Endothelial cell of umbilical vein (primary cell): ENCODE measurements around the gene FAXDC2. TPM values are rescaled to one million over a fixed set of nuclear protein-coding genes. Genes with fewer than 3 reads are reported as not detected.

Experiments used
- BruUV-seq: library from RNA; stranded (reverse); fragments of 400-500 nt; replicated peaks from 2 replicates; lab custom pipeline; 2021; lab: Mats Ljungman, UMichigan
- CTCF ChIA-PET: fragments of 300-600, 350-600 bp; sonication (Branson Sonifier 250); formaldehyde crosslinking; loops from one replicate; lab custom pipeline; 2021; ENCODE audit warnings: antibody characterized with exemption, inconsistent platforms; lab: Charles Lee
- POLR2A ChIA-PET: fragments of 300-600, 350-600 bp; sonication (Branson Sonifier 250); formaldehyde crosslinking; loops from one replicate; lab custom pipeline; 2021; ENCODE audit warnings: antibody characterized with exemption, inconsistent platforms; lab: Charles Lee
- DNase-seq: peaks from one replicate; pipeline ENCODE4 v3.0.0-alpha.2; 2011; ENCODE audit warnings: low read depth, low spot score
- FAIRE-seq: peaks from 2 replicates; lab custom pipeline; 2011; peaks lifted over from hg19 to GRCh38; lab: Jason Lieb, UNC
- H2AFZ ChIP-seq: 2 replicates; pipeline ENCODE4 v1.6.0; 2012; ENCODE audit warnings: low read depth, low read length, control low read depth, inconsistent platforms
- H3K27ac ChIP-seq: 2 replicates; pipeline ENCODE4 v1.5.1; 2011; ENCODE audit warnings: low read depth, mild to moderate bottlenecking, control low read depth, low read length, moderate library complexity; ENCODE audit not compliant: insufficient read depth
- H3K27me3 ChIP-seq, 2 experiments: 2 replicates each; pipeline versions ENCODE4 v1.6.0 to v1.6.1; 2011; ENCODE audit warnings: low read length in 2 of 2, mixed read lengths in 1 of 2; ENCODE audit not compliant: control insufficient read depth in 2 of 2, insufficient read depth in 2 of 2
- H3K36me3 ChIP-seq, 2 experiments: 2 replicates in 1 of 2; 3 replicates in 1 of 2; pipeline ENCODE4 v1.5.1; 2011; ENCODE audit warnings: low read length in 2 of 2, mild to moderate bottlenecking in 1 of 2, moderate library complexity in 1 of 2; ENCODE audit not compliant: control insufficient read depth in 2 of 2, insufficient read depth in 2 of 2; ENCODE audit errors: extremely low read depth in 1 of 2
- H3K4me1 ChIP-seq: 3 replicates; pipeline ENCODE4 v1.5.1; 2011; ENCODE audit warnings: mild to moderate bottlenecking, low read length; ENCODE audit not compliant: control insufficient read depth, insufficient read depth; ENCODE audit errors: extremely low read depth
- H3K4me2 ChIP-seq: 2 replicates; pipeline ENCODE4 v1.6.1; 2011; ENCODE audit warnings: low read length, control low read depth, mixed read lengths; ENCODE audit not compliant: insufficient read depth
- H3K4me3 ChIP-seq, 3 experiments: fragments of 200-600 bp in 1 of 3; sonication (generic), shearing (Covaris generic) in 1 of 3; replicated peaks in 1 of 3; 2 replicates each; pipeline ENCODE4 v1.5.1; 2011 to 2016; ENCODE audit warnings: control low read depth in 3 of 3, low read length in 3 of 3, mild to moderate bottlenecking in 2 of 3, inconsistent platforms in 1 of 3, low read depth in 1 of 3, moderate library complexity in 1 of 3; ENCODE audit not compliant: insufficient read depth in 1 of 3
- H3K79me2 ChIP-seq: 2 replicates; pipeline ENCODE4 v1.6.0; 2012; ENCODE audit warnings: low read length, inconsistent platforms; ENCODE audit not compliant: control insufficient read depth, insufficient read depth
- H3K9ac ChIP-seq: replicated peaks from 2 replicates; pipeline ENCODE3; 2011; ENCODE audit warnings: low read length, control low read depth; ENCODE audit not compliant: insufficient read depth; ENCODE audit errors: extremely low read depth
- H3K9me1 ChIP-seq: replicated peaks from 3 replicates; pipeline ENCODE4 v1.6.0; 2011; ENCODE audit warnings: mild to moderate bottlenecking, low read length; ENCODE audit not compliant: control insufficient read depth, insufficient read depth; ENCODE audit errors: extremely low read depth
- H3K9me3 ChIP-seq: replicated peaks from 2 replicates; pipeline ENCODE4 v1.5.1; 2012; ENCODE audit warnings: low read length, inconsistent platforms; ENCODE audit not compliant: control insufficient read depth, insufficient read depth
- H4K20me1 ChIP-seq: replicated peaks from 2 replicates; pipeline ENCODE3; 2011; ENCODE audit warnings: mild to moderate bottlenecking, low read length; ENCODE audit not compliant: control insufficient read depth, insufficient read depth; ENCODE audit errors: extremely low read depth
- EZH2 ChIP-seq: IDR thresholded peaks from 2 replicates; pipeline ENCODE4 v1.6.1; 2012; ENCODE audit warnings: borderline replicate concordance, low read depth, mild to moderate bottlenecking, moderate library complexity, low read length, inconsistent platforms; ENCODE audit not compliant: severe bottlenecking
- FOS ChIP-seq: IDR thresholded peaks from 2 replicates; pipeline ENCODE4 v1.6.1; 2011; ENCODE audit warnings: mild to moderate bottlenecking, low read length, moderate library complexity, borderline replicate concordance; ENCODE audit not compliant: insufficient read depth
- GATA2 ChIP-seq: IDR thresholded peaks from 2 replicates; pipeline ENCODE4 v1.7.0; 2011; ENCODE audit warnings: low read depth, mild to moderate bottlenecking, moderate library complexity, mixed read lengths, low read length; ENCODE audit not compliant: insufficient read length, insufficient read depth
- JUN ChIP-seq: IDR thresholded peaks from 2 replicates; pipeline ENCODE4 v1.6.1; 2011; ENCODE audit warnings: borderline replicate concordance, low read depth; ENCODE audit not compliant: insufficient read length, insufficient read depth
- MYC ChIP-seq: IDR thresholded peaks from one replicate; pipeline ENCODE4 v1.6.1; 2011; ENCODE audit warnings: mild to moderate bottlenecking, low read depth, low read length
- POLR2A ChIP-seq: IDR thresholded peaks from 2 replicates; pipeline ENCODE4 v1.6.1; 2012; ENCODE audit warnings: low read depth, mild to moderate bottlenecking, control low read depth, low read length
- POLR2AphosphoS5 ChIP-seq: IDR thresholded peaks from 2 replicates; pipeline ENCODE4 v1.6.1; 2012; ENCODE audit warnings: low read depth, mild to moderate bottlenecking, control low read depth, low read length, moderate library complexity; ENCODE audit not compliant: insufficient read depth
- dilution Hi-C: fragments of 300-500 bp; cut with MboI; formaldehyde crosslinking; loops from one replicate; pipeline ENCODE4 v1.15.0; 2019; ENCODE audit warnings: low sequenced_read_pairs; ENCODE audit not compliant: extremely low pct_ligation_motif_present
- intact Hi-C: fragments of 100-400 bp; cut with micrococcal nuclease; formaldehyde crosslinking; loops from one replicate; pipeline ENCODE4 v1.10.0; 2022
- polyA plus RNA-seq, 4 experiments: library from polyadenylated mRNA; depleted of rRNA in 3 of 4; stranded (reverse) in 3 of 4; unstranded in 1 of 4; fragments of >200 nt; gene quantifications; 2 replicates each; pipeline versions ENCODE4 v1.2.1 to v1.2.3, GENCODE V29; 2011 to 2012; ENCODE audit warnings: missing spikeins in 1 of 4
- total RNA-seq: library from RNA; stranded (reverse); gene quantifications from 2 replicates; pipeline ENCODE4 v1.2.3, GENCODE V29; 2021
- TF ChIP-seq, protein P1 (sequence below), 2 donors: IDR thresholded peaks; 1 replicate in 1 of 2; 2 replicates in 1 of 2; pipeline ENCODE4 v1.5.1; 2011; ENCODE audit warnings: low read length in 2 of 2, mild to moderate bottlenecking in 2 of 2, moderate library complexity in 2 of 2, control low read depth in 1 of 2, inconsistent platforms in 1 of 2, low read depth in 1 of 2; ENCODE audit not compliant: insufficient read depth in 1 of 2; ENCODE audit errors: extremely low read depth in 1 of 2
- TF ChIP-seq, protein P2 (sequence below): IDR thresholded peaks from 2 replicates; pipeline ENCODE4 v1.6.1; 2011; ENCODE audit not compliant: insufficient read depth, insufficient read length

Gene FAXDC2
- total and polyA plus RNA-seq, 2 donors (not counting 3 experiments of a cell fraction or from before 2014, with no cell fraction given) = 8.3 to 12.0 TPM

GRCh38 chr5:154818471-154819116 lies 31.8 kb downstream of the FAXDC2 start:
- no peak for DNase-seq
- dilution Hi-C loops = no loop called here
- Histone ChIP-seq H4K20me1 (no peaks in the 10 kb centered on the region), H3K9me1 (no peaks in the 10 kb centered on the region), H3K36me3 (peaks cover 7 to 35% of the 10 kb centered on the region in 2 experiments), H3K9ac (no peak overlapping the region), H3K27me3 (no peaks in the 10 kb centered on the region), H3K27ac (no peak overlapping the region), H3K4me1 (peaks cover 3% of the 10 kb centered on the region), H3K4me3 (no peak overlapping the region), H3K9me3 (no peaks in the 10 kb centered on the region), H2AFZ (no peak overlapping the region), H3K4me2 (no peak overlapping the region), H3K79me2 (no peaks in the 10 kb centered on the region)
- ChIA-PET CTCF (interaction anchor here (0.7 kb wide), 1 partner anchor 168 kb away, joined by 3 read pairs; no protein-coding TSS in a partner anchor), POLR2A (no interaction called here)
- TF ChIP-seq, protein P1, sequence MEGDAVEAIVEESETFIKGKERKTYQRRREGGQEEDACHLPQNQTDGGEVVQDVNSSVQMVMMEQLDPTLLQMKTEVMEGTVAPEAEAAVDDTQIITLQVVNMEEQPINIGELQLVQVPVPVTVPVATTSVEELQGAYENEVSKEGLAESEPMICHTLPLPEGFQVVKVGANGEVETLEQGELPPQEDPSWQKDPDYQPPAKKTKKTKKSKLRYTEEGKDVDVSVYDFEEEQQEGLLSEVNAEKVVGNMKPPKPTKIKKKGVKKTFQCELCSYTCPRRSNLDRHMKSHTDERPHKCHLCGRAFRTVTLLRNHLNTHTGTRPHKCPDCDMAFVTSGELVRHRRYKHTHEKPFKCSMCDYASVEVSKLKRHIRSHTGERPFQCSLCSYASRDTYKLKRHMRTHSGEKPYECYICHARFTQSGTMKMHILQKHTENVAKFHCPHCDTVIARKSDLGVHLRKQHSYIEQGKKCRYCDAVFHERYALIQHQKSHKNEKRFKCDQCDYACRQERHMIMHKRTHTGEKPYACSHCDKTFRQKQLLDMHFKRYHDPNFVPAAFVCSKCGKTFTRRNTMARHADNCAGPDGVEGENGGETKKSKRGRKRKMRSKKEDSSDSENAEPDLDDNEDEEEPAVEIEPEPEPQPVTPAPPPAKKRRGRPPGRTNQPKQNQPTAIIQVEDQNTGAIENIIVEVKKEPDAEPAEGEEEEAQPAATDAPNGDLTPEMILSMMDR (IDR thresholded peaks at IDR 0.05; ENCODE audit: extremely low read depth in 1 of 2, insufficient read depth in 1 of 2, low read depth in 1 of 2, low read length in 2 of 2) = no peak
- TF ChIP-seq POLR2A = no peak
- TF ChIP-seq EZH2 = no peak
- no peak for TF ChIP-seq POLR2AphosphoS5
- TF ChIP-seq JUN = no peak
- TF ChIP-seq MYC = no peak
- TF ChIP-seq, protein P2, sequence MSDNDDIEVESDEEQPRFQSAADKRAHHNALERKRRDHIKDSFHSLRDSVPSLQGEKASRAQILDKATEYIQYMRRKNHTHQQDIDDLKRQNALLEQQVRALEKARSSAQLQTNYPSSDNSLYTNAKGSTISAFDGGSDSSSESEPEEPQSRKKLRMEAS = no peak
- TF ChIP-seq FOS = no peak
- no peak for TF ChIP-seq GATA2
- BruUV-seq = no TSS peak
- no peak for FAIRE-seq
- intact Hi-C loops = no loop called here
